Neural cell (in vitro differentiated cells): ENCODE measurements around the gene PKNOX1. TPM values are rescaled to one million over a fixed set of nuclear protein-coding genes. Genes with fewer than 3 reads are reported as not detected.
"Not testable (repeated sequence)": the region's sequence is repeated elsewhere in the genome, so short reads cannot be mapped to it uniquely, and the experiment has no call there.

Source experiments
- H2AFZ ChIP-seq: fragments of 200-600, 300-800 bp; sonication (generic), shearing (Covaris generic); 2 replicates; pipeline ENCODE4 v1.6.0; 2014; ENCODE audit warnings: low read depth, mild to moderate bottlenecking, antibody characterized with exemption, low read length, moderate library complexity
- H3F3A ChIP-seq: fragments of 200-600 bp; shearing (Covaris generic); 2 replicates; pipeline ENCODE4 v1.6.1; 2016; ENCODE audit warnings: mild to moderate bottlenecking, moderate library complexity, mixed read lengths, antibody characterized with exemption, low read length; ENCODE audit not compliant: insufficient read depth, poor library complexity, severe bottlenecking
- H3K27ac ChIP-seq: fragments of 200-600, 300-800 bp; sonication (generic), shearing (Covaris generic); 2 replicates; pipeline ENCODE4 v1.5.1; 2014; ENCODE audit warnings: mild to moderate bottlenecking, low read length, moderate library complexity
- H3K27me3 ChIP-seq: fragments of 300-800, 200-600 bp; sonication (generic), shearing (Covaris generic); 2 replicates; pipeline ENCODE4 v1.6.0; 2014; ENCODE audit warnings: mild to moderate bottlenecking, low read depth, low read length, moderate library complexity; ENCODE audit not compliant: insufficient read depth
- H3K36me3 ChIP-seq: fragments of 300-800, 200-600 bp; sonication (generic), shearing (Covaris generic); 2 replicates; pipeline ENCODE4 v1.5.1; 2014; ENCODE audit warnings: mild to moderate bottlenecking, antibody characterized with exemption, low read length, moderate library complexity; ENCODE audit not compliant: insufficient read depth
- H3K4me2 ChIP-seq: fragments of 300-800, 200-600 bp; sonication (generic), shearing (Covaris generic); 2 replicates; pipeline ENCODE4 v1.6.0; 2014; ENCODE audit warnings: mild to moderate bottlenecking, low read length
- H3K4me3 ChIP-seq: fragments of 300-800, 200-600 bp; sonication (generic), shearing (Covaris generic); 2 replicates; pipeline ENCODE4 v1.5.1; 2014; ENCODE audit warnings: mild to moderate bottlenecking, low read length, moderate library complexity
- H3K79me2 ChIP-seq: fragments of 200-600 bp; shearing (Covaris generic); replicated peaks from 2 replicates; pipeline ENCODE4 v1.6.0; 2014; ENCODE audit warnings: mild to moderate bottlenecking, low read length, moderate library complexity; ENCODE audit not compliant: insufficient read depth
- H3K9ac ChIP-seq: fragments of 300-800, 200-600 bp; sonication (generic), shearing (Covaris generic); 2 replicates; pipeline ENCODE4 v1.6.1; 2016; ENCODE audit warnings: mild to moderate bottlenecking, low read length, mixed read lengths
- H3K9me2 ChIP-seq: fragments of 200-600 bp; shearing (Covaris generic); 2 replicates; pipeline ENCODE4 v1.6.1; 2016; ENCODE audit warnings: mild to moderate bottlenecking, low read length, mixed read lengths; ENCODE audit not compliant: insufficient read depth
- H3K9me3 ChIP-seq: fragments of 200-600, 300-800 bp; sonication (generic), shearing (Covaris generic); 2 replicates; pipeline ENCODE4 v1.6.1; 2016; ENCODE audit warnings: mild to moderate bottlenecking, mixed run types, low read length, moderate library complexity, mixed read lengths
- H4K20me1 ChIP-seq: fragments of 200-600 bp; shearing (Covaris generic); 2 replicates; pipeline ENCODE4 v1.6.1; 2016; ENCODE audit warnings: mild to moderate bottlenecking, mixed run types; ENCODE audit not compliant: insufficient read depth
- EP300 ChIP-seq: fragments of 450-650 bp; conservative IDR thresholded peaks from 2 replicates; pipeline ENCODE4 v1.6.1; 2014; ENCODE audit warnings: antibody characterized with exemption, mild to moderate bottlenecking, moderate library complexity; ENCODE audit not compliant: poor library complexity, severe bottlenecking
- EZH2 ChIP-seq: fragments of 200-600, 300-800 bp; shearing (Covaris generic), sonication (generic); IDR thresholded peaks from 2 replicates; pipeline ENCODE4 v1.6.1; 2014; ENCODE audit warnings: antibody characterized with exemption, low read length, borderline replicate concordance, mild to moderate bottlenecking; ENCODE audit not compliant: insufficient read depth, poor library complexity, severe bottlenecking
- MXI1 ChIP-seq: fragments of 450-650 bp; conservative IDR thresholded peaks from 2 replicates; pipeline ENCODE4 v1.6.1; 2014; ENCODE audit warnings: antibody characterized with exemption, mild to moderate bottlenecking; ENCODE audit not compliant: poor library complexity, severe bottlenecking
- POLR2AphosphoS5 ChIP-seq: IDR thresholded peaks from 2 replicates; pipeline ENCODE4 v1.6.1; 2012
- RAD21 ChIP-seq: fragments of 450-650 bp; conservative IDR thresholded peaks from 2 replicates; pipeline ENCODE4 v1.6.1; 2014; ENCODE audit warnings: antibody characterized with exemption, mild to moderate bottlenecking, moderate library complexity
- REST ChIP-seq: IDR thresholded peaks from 2 replicates; pipeline ENCODE4 v1.6.1; 2012; ENCODE audit warnings: borderline replicate concordance
- SMC3 ChIP-seq: fragments of 450-650 bp; conservative IDR thresholded peaks from 2 replicates; pipeline ENCODE4 v1.6.1; 2014; ENCODE audit warnings: antibody characterized with exemption, mild to moderate bottlenecking, moderate library complexity; ENCODE audit not compliant: poor library complexity
- TAF1 ChIP-seq: IDR thresholded peaks from 2 replicates; pipeline ENCODE4 v1.6.1; 2012; ENCODE audit warnings: low read depth
- polyA plus RNA-seq: library from polyadenylated mRNA; depleted of rRNA; stranded (reverse); fragments of >200 nt; gene quantifications from 2 replicates; pipeline ENCODE4 v1.2.3, GENCODE V29; 2014
- TF ChIP-seq, protein P1 (sequence below): fragments of 450-650 bp; IDR thresholded peaks from 2 replicates; pipeline ENCODE4 v1.5.1; 2014; ENCODE audit warnings: antibody characterized with exemption, mild to moderate bottlenecking, moderate library complexity; ENCODE audit not compliant: poor library complexity, severe bottlenecking

PKNOX1 gene
- polyA plus RNA-seq, 1 donor from 2014 or later = 6.9 TPM

GRCh38 chr21:42931560-42932235 is 42.7 kb upstream of the PKNOX1 start:
- H3K9me3 ChIP-seq = no peaks in the 10 kb centered on the region
- H3K4me3 ChIP-seq = no peak overlapping the region
- no peak overlapping the region for H3K4me2 ChIP-seq
- no peak overlapping the region for H3K9ac ChIP-seq
- no peaks in the 10 kb centered on the region for H3K36me3 ChIP-seq
- no peaks in the 10 kb centered on the region for H3K27me3 ChIP-seq
- H3F3A ChIP-seq = no peaks in the 10 kb centered on the region
- no peaks in the 10 kb centered on the region for H3K79me2 ChIP-seq
- no peaks in the 10 kb centered on the region for H4K20me1 ChIP-seq
- H3K9me2 ChIP-seq = no peaks in the 10 kb centered on the region
- H3K27ac ChIP-seq = no peak overlapping the region
- no peak overlapping the region for H2AFZ ChIP-seq
- TF ChIP-seq, protein P1, sequence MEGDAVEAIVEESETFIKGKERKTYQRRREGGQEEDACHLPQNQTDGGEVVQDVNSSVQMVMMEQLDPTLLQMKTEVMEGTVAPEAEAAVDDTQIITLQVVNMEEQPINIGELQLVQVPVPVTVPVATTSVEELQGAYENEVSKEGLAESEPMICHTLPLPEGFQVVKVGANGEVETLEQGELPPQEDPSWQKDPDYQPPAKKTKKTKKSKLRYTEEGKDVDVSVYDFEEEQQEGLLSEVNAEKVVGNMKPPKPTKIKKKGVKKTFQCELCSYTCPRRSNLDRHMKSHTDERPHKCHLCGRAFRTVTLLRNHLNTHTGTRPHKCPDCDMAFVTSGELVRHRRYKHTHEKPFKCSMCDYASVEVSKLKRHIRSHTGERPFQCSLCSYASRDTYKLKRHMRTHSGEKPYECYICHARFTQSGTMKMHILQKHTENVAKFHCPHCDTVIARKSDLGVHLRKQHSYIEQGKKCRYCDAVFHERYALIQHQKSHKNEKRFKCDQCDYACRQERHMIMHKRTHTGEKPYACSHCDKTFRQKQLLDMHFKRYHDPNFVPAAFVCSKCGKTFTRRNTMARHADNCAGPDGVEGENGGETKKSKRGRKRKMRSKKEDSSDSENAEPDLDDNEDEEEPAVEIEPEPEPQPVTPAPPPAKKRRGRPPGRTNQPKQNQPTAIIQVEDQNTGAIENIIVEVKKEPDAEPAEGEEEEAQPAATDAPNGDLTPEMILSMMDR = no peak
- TF ChIP-seq EP300 (no peak), SMC3 (no peak), MXI1 (no peak), RAD21 (no peak), TAF1 (no peak), REST (no peak), POLR2AphosphoS5 (no peak), EZH2 (no peak)

- H2AFZ ChIP-seq, H3K27me3 ChIP-seq, H3K36me3 ChIP-seq, H3K9me3 ChIP-seq, H3K9me2 ChIP-seq, H3K79me2 ChIP-seq, H3F3A ChIP-seq, H3K9ac ChIP-seq, H3K27ac ChIP-seq, H3K4me3 ChIP-seq, H3K4me2 ChIP-seq, H4K20me1 ChIP-seq: not testable (repeated sequence)
Observed at GRCh38 chr21:42932378-42933136, 41.8 kb upstream of the PKNOX1 start.

DNA sequence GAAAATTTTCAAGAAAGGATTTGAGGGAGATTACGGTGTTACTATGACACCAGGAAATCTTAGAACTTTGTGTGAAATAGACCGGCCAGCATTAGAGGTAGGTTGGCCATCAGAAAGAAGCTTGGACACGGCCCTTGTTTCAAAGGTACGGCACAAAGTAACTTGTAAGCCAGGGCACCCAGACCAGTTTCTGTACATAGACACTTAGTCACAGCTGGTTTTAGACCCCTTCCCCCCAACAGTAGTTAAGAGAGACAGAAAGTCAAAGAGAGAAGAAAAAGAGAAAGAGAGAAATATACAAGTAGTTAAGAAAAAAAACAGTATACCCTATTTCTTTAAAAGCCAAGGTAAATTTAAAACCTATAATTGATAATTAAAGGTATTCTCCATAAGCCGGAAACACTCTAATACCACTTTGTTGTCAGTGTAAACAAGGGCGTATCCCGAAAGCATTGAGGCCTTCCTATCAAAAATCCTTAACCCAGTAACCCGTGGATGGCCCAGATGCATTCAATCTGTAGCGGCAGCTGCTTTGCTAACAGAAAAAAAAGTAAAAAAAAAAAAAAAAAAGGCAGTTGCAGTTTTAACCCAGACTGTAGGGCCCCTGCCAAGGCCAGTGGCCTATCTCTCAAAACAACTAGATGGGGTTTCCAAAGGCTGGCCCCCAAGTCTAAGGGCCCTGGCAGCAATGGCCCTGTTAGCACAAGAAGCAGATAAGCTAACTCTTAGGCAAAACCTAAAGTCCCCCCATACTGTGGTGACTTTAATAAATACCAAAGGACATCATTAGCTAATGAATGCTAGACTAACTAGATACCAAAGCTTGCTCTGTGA is 41.0 kb upstream of the PKNOX1 start:
- H3K4me2 ChIP-seq, H3K36me3 ChIP-seq, H3K9ac ChIP-seq, H3K27me3 ChIP-seq, H3K9me3 ChIP-seq, H4K20me1 ChIP-seq, H3K27ac ChIP-seq, H3F3A ChIP-seq, H3K9me2 ChIP-seq, H2AFZ ChIP-seq, H3K4me3 ChIP-seq, H3K79me2 ChIP-seq: not testable (repeated sequence)

DNA sequence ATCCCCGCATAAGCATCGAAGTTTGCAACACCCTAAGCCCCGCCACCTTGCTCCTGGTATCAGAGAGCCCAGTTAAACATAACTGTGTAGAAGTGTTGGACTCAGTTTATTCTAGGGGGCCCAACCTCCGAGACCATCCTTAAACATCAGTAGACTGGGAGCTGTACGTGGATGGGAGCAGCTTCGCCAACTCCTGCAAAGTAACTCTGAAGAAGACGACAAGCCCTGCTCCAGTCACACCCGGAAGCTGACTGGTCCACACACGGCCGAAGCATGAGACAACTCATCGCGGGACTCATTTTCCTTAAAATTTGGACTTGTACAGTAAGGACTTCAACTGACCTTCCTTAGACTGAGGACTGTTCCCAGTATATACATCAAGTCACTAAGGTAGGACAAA is 40.4 kb upstream of the PKNOX1 start:
- not testable (repeated sequence) for H3K27ac ChIP-seq, H3F3A ChIP-seq, H3K9ac ChIP-seq

More for the DNA sequence above, 40.4 kb upstream of the PKNOX1 start:
- H4K20me1 ChIP-seq, H3K9me3 ChIP-seq, H3K4me2 ChIP-seq, H3K27me3 ChIP-seq, H2AFZ ChIP-seq, H3K4me3 ChIP-seq, H3K36me3 ChIP-seq, H3K79me2 ChIP-seq, H3K9me2 ChIP-seq: not testable (repeated sequence)
